LNCaP clone FGC (cell line): ENCODE data around the gene SMYD3.

ENCODE experiments used
- DNase-seq: peaks from one replicate; pipeline ENCODE4 v3.0.0-alpha.2; 2011; ENCODE audit warnings: low read depth
- H3K4me3 ChIP-seq: 2 replicates; pipeline ENCODE4 v1.5.1; 2011; ENCODE audit warnings: mild to moderate bottlenecking, low read depth, low read length, control low read depth
- TF ChIP-seq, protein P1 (sequence below): IDR thresholded peaks from 2 replicates; pipeline ENCODE4 v1.5.1; 2012; ENCODE audit warnings: mild to moderate bottlenecking; ENCODE audit not compliant: control insufficient read depth, insufficient read depth; ENCODE audit errors: extremely low read depth

Gene SMYD3

DNA sequence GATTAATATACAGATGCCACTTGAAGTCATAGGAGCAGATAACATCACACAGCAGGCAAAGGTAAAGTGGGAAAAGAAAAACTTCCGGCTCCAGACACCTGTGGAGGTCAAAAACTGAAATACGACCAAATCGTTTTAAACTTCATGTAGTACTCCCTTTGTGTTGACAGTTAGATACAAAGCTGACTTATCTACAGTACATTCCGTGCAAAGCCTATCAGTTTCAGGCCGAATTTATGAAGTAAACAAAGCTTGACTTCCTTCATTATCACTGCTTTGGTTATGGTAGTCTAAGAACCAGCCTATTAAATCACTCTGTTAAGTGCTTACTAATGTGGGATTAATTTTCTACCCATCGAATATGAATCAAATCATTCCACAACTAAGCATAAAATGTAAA is 156.3 kb downstream of the SMYD3 start:
- TF ChIP-seq, protein P1, sequence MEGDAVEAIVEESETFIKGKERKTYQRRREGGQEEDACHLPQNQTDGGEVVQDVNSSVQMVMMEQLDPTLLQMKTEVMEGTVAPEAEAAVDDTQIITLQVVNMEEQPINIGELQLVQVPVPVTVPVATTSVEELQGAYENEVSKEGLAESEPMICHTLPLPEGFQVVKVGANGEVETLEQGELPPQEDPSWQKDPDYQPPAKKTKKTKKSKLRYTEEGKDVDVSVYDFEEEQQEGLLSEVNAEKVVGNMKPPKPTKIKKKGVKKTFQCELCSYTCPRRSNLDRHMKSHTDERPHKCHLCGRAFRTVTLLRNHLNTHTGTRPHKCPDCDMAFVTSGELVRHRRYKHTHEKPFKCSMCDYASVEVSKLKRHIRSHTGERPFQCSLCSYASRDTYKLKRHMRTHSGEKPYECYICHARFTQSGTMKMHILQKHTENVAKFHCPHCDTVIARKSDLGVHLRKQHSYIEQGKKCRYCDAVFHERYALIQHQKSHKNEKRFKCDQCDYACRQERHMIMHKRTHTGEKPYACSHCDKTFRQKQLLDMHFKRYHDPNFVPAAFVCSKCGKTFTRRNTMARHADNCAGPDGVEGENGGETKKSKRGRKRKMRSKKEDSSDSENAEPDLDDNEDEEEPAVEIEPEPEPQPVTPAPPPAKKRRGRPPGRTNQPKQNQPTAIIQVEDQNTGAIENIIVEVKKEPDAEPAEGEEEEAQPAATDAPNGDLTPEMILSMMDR, result no peak
- DNase-seq, result no peak
- H3K4me3 ChIP-seq, result no peak overlapping the region

DNA sequence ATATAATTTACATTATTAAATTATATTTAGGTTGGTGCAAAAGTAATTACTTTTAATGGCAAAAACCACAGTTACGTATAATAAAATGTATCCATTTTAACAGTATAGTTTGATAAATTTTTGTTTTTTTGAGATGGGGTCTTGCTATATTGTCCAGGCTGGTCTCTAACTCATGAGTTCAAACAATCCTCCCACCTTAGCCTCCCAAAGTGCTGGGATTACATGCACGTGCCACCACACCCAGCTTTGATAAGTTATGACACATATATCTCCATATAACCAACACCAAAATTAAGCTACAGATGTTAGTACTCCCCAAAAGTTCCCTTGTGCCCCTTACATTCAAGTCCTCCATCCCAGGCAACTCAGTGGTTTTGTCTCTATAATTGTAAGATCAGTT is 163.1 kb downstream of the SMYD3 start:
- H3K4me3 ChIP-seq, result no peak overlapping the region
- TF ChIP-seq, protein P1, result no peak
- DNase-seq, result no peak

DNA sequence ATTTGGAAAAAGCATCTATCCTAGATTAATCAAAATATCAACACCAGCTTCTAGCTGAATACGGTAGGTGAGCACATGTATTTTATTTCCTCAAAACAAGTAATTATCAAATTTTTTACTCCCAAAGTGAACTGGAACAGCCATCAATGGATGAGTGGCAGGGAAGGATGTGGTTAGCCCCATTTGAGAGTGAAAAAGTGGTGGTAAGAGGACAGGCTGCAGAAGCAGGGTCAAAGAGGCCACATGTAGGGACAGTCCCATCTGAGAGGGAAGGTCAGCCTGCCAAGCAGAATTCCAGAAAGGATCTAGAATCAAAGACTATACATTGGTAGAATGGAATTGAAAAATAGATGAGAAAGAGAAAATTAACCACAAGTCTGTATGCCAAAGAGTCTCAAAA is 163.8 kb downstream of the SMYD3 start:
- no peak for DNase-seq
- TF ChIP-seq, protein P1, result no peak
- no peak overlapping the region for H3K4me3 ChIP-seq

DNA sequence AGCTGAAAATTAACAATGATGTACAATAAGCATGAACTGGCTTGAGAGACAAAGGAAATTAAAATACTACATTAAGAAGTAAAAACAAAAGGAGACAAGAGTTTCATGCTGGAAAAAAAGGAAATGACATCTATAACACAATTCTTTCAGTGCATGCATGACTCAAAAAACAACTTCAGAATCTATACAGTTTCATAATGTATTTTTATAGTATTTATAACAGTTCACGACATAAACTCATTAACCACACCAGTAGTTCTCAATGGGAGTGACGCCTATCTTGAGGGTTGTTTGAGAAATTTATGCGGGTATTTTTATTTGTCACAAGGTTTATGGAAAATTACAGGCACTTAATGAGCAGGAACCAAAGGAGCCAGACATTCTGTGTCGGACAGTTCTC is 168.5 kb downstream of the SMYD3 start:
- no peak for DNase-seq
- TF ChIP-seq, protein P1, result no peak
- H3K4me3 ChIP-seq, result no peak overlapping the region

DNA sequence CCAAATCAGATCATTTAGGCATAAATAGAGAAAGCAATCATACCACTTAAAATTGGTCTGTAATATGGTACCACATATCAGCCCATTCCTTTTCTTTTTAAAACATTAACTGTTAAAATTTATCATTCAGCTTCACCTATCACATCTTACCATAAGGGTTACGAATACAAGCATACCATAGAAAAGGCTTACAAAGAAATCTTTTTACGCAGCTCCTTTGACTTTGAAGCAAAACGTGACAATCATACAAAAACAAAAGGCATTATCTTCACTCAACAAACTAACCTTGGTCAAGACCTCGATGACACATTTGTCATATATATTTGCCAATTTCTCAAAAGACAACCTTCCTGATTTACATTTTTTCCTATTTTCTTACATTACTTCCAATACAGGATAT is 169.0 kb downstream of the SMYD3 start:
- H3K4me3 ChIP-seq, result no peak overlapping the region
- TF ChIP-seq, protein P1, result no peak
- no peak for DNase-seq

DNA sequence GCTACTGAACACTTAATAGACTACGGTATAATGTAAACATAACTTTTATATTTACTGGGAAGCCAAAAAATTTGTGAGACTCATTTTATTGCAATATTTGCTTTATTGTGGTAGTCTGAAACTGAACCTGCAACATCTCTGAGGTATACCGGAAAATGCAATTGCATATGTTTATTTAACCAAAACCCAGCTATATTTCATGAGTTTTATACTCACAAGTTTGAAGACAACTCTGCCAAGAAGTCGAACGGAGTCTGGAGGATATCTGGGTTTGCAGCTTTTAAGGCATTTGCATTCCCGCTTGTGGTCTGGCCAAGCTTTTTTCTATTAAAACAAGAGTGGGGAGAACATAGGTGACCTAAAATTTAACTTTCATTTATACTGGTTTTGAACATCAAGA is 171.9 kb downstream of the SMYD3 start:
- TF ChIP-seq, protein P1, result no peak
- no peak for DNase-seq
- H3K4me3 ChIP-seq, result no peak overlapping the region

DNA sequence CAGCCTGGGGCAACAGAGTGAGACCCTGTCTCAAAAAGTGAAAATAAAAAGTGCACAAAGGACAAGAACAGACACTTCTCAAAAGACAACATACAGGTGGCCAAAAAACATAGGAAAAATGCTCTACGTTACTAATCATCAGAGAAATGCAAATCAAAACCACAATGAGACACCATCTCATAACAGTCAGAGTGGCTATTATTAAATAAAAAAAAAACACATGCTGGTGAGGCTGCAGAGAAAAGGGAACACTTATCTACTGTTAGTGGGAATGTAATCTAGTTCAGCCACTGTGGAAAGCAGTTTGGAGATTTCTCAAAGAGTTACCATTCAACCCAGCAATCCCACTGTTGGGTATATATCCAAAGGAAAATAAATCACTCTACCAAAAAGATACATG is 173.2 kb downstream of the SMYD3 start:
- no peak overlapping the region for H3K4me3 ChIP-seq
- TF ChIP-seq, protein P1, result no peak
- DNase-seq, result no peak
